ENCODE data around the gene TMEM150A. TPM values are rescaled to one million over a fixed set of nuclear protein-coding genes. Genes with fewer than 3 reads are reported as not detected.

Gene TMEM150A
- total and polyA plus RNA-seq, 2 of the 13 experiments (the other 11 are each of a cell fraction or from before 2014, with no cell fraction given), result 30.1 to 70.4 TPM

DNA sequence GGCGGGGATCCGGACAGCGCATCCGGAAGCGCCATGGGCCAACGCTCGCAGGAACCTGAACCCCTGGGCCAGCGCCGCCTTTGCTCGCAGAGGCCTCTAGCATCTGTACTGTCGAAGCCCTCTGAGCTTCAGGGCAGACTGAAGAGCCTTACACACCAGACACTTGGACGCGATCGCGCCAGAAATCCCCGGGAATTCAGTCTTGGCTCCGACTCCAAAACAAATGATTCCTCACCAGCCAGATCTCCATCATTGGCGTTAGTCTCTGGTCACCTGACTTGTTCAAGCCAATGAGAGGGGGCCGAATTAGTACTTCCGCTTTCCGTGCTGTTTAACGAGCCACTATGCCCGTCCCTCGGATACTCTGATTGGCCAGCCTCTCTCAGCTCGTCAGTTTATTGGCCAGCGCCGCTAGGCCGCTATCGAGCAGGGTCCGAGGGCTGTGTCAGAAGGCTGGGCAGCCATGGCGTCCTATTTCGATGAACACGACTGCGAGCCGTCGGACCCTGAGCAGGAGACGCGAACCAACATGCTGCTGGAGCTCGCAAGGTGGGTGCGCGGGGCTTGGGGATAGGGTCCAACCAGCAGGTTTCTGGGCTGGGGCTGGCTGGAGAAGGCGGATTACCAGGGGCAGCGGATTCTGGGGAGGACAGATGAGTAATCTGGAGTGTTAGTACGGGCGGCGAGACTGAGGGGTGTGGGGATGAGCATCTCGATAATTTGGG, 7.0 kb downstream of the TMEM150A start, which contains the start of gene RNF181 (continued):
- TF ChIP-seq, protein P1, sequence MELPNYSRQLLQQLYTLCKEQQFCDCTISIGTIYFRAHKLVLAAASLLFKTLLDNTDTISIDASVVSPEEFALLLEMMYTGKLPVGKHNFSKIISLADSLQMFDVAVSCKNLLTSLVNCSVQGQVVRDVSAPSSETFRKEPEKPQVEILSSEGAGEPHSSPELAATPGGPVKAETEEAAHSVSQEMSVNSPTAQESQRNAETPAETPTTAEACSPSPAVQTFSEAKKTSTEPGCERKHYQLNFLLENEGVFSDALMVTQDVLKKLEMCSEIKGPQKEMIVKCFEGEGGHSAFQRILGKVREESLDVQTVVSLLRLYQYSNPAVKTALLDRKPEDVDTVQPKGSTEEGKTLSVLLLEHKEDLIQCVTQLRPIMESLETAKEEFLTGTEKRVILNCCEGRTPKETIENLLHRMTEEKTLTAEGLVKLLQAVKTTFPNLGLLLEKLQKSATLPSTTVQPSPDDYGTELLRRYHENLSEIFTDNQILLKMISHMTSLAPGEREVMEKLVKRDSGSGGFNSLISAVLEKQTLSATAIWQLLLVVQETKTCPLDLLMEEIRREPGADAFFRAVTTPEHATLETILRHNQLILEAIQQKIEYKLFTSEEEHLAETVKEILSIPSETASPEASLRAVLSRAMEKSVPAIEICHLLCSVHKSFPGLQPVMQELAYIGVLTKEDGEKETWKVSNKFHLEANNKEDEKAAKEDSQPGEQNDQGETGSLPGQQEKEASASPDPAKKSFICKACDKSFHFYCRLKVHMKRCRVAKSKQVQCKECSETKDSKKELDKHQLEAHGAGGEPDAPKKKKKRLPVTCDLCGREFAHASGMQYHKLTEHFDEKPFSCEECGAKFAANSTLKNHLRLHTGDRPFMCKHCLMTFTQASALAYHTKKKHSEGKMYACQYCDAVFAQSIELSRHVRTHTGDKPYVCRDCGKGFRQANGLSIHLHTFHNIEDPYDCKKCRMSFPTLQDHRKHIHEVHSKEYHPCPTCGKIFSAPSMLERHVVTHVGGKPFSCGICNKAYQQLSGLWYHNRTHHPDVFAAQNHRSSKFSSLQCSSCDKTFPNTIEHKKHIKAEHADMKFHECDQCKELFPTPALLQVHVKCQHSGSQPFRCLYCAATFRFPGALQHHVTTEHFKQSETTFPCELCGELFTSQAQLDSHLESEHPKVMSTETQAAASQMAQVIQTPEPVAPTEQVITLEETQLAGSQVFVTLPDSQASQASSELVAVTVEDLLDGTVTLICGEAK (IDR thresholded peaks at IDR 0.05), result no peak
- TF ChIP-seq, protein P1 (CRISPR knock-in tag; IDR thresholded peaks at IDR 0.05), result peak; percentile 71
- TF ChIP-seq HMGA1 (CRISPR knock-in tag; conservative IDR thresholded peaks at IDR 0.05), result no peak
- peak; percentile 14; the same call in 1 of the 2 replicates for TF ChIP-seq STAG1 (CRISPR knock-in tag; IDR thresholded peaks at IDR 0.05)
- TF ChIP-seq REL (CRISPR knock-in tag; conservative IDR thresholded peaks at IDR 0.05), result peak; percentile 78; the same call in 1 of the 2 replicates
- no peak for TF ChIP-seq HNRNPK (IDR thresholded peaks at IDR 0.05; ENCODE audit: low read depth, low read length, poor library complexity, severe bottlenecking)
- TF ChIP-seq, protein P2, sequence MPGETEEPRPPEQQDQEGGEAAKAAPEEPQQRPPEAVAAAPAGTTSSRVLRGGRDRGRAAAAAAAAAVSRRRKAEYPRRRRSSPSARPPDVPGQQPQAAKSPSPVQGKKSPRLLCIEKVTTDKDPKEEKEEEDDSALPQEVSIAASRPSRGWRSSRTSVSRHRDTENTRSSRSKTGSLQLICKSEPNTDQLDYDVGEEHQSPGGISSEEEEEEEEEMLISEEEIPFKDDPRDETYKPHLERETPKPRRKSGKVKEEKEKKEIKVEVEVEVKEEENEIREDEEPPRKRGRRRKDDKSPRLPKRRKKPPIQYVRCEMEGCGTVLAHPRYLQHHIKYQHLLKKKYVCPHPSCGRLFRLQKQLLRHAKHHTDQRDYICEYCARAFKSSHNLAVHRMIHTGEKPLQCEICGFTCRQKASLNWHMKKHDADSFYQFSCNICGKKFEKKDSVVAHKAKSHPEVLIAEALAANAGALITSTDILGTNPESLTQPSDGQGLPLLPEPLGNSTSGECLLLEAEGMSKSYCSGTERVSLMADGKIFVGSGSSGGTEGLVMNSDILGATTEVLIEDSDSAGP (CRISPR knock-in tag; IDR thresholded peaks at IDR 0.05; ENCODE audit: borderline replicate concordance), result peak; percentile 87
- no peak for TF ChIP-seq ZNF256 (CRISPR knock-in tag; conservative IDR thresholded peaks at IDR 0.05)
- TF ChIP-seq, protein P3, sequence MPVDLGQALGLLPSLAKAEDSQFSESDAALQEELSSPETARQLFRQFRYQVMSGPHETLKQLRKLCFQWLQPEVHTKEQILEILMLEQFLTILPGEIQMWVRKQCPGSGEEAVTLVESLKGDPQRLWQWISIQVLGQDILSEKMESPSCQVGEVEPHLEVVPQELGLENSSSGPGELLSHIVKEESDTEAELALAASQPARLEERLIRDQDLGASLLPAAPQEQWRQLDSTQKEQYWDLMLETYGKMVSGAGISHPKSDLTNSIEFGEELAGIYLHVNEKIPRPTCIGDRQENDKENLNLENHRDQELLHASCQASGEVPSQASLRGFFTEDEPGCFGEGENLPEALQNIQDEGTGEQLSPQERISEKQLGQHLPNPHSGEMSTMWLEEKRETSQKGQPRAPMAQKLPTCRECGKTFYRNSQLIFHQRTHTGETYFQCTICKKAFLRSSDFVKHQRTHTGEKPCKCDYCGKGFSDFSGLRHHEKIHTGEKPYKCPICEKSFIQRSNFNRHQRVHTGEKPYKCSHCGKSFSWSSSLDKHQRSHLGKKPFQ (CRISPR knock-in tag; IDR thresholded peaks at IDR 0.05; ENCODE audit: insufficient replicate concordance), result peak; percentile 89
- TF ChIP-seq ZFP36 (IDR thresholded peaks at IDR 0.05; ENCODE audit: borderline replicate concordance, low read depth, low read length, partially characterized antibody), result no peak
- TF ChIP-seq TAF1 (CRISPR knock-in tag; IDR thresholded peaks at IDR 0.05), result peak; percentile 92
- TF ChIP-seq JUN (CRISPR knock-in tag; IDR thresholded peaks at IDR 0.05), result peak; percentile 43; the same call in 1 of the 2 replicates
- TF ChIP-seq TGIF2 (CRISPR knock-in tag; IDR thresholded peaks at IDR 0.05), result peak; percentile 45; the same call in 1 of the 2 replicates
- TF ChIP-seq, protein P4, sequence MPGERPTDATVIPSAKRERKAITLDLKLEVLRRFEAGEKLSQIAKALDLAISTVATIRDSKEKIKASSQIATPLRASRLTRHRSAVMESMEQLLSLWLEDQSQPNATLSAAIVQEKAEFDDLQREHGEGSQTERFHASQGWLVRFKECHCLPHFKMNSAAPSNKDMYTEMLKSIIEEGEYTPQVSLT (CRISPR knock-in tag; IDR thresholded peaks at IDR 0.05; ENCODE audit: borderline replicate concordance, low read depth), result no peak
- TF ChIP-seq HMG20B (CRISPR knock-in tag; conservative IDR thresholded peaks at IDR 0.05), result 0 out of 2 replicates have a peak, but pooled peaks have one; percentile 13
- TF ChIP-seq EEA1 (CRISPR knock-in tag; IDR thresholded peaks at IDR 0.05; ENCODE audit: borderline replicate concordance), result no peak
